GM23338 (cell line): Measurements from ENCODE around the gene COG1.

Source experiments
- CREB1 ChIP-seq: fragments of 250-450 bp; sonication (Bioruptor Pico); IDR thresholded peaks from 2 replicates; pipeline ENCODE4 v1.5.0; 2020; ENCODE audit warnings: low read depth, mild to moderate bottlenecking, moderate library complexity
- CTCF ChIP-seq, 2 experiments: fragments of 200-600 bp in 1 of 2; sonication (generic) in 1 of 2; conservative IDR thresholded peaks; 2 replicates each; pipeline versions ENCODE4 v1.5.1 to v1.6.1; 2016 to 2017; ENCODE audit warnings: antibody characterized with exemption in 2 of 2, low read depth in 2 of 2, mild to moderate bottlenecking in 2 of 2, moderate library complexity in 1 of 2
- EZH2 ChIP-seq: fragments of 200-600 bp; sonication (generic); IDR thresholded peaks from one replicate; pipeline ENCODE4 v1.8.0; 2017; ENCODE audit warnings: antibody characterized with exemption, mild to moderate bottlenecking, low read depth; ENCODE audit not compliant: unreplicated experiment
- EZH2phosphoT487 ChIP-seq: fragments of 200-600 bp; sonication (generic); IDR thresholded peaks from one replicate; pipeline ENCODE4 v1.8.1; 2018; ENCODE audit warnings: antibody characterized with exemption; ENCODE audit not compliant: unreplicated experiment
- POLR2AphosphoS5 ChIP-seq: IDR thresholded peaks from 2 replicates; pipeline ENCODE4 v1.6.1; 2016; ENCODE audit warnings: antibody characterized with exemption, low read depth
- REST ChIP-seq: IDR thresholded peaks from one replicate; pipeline ENCODE4 v1.6.1; 2018; ENCODE audit warnings: antibody characterized with exemption; ENCODE audit not compliant: unreplicated experiment
- ZNF114 ChIP-seq: fragments of 250-450 bp; sonication (Bioruptor Pico); IDR thresholded peaks from 2 replicates; pipeline ENCODE4 v1.5.0; 2020; ENCODE audit warnings: mild to moderate bottlenecking, moderate library complexity
- ZNF331 ChIP-seq: fragments of 250-450 bp; sonication (Bioruptor Pico); IDR thresholded peaks from 2 replicates; pipeline ENCODE4 v1.5.0; 2020; ENCODE audit warnings: low read depth, mild to moderate bottlenecking, moderate library complexity

GRCh38 chr17:73179878-73180277, 13.0 kb upstream of the COG1 start:
- TF ChIP-seq CTCF (conservative IDR thresholded peaks at IDR 0.05; ENCODE audit: low read depth in 2 of 2) (no peak), EZH2 (no peak), EZH2phosphoT487 (no peak), POLR2AphosphoS5 (no peak), ZNF331 (CRISPR knock-in tag) (no peak), ZNF114 (CRISPR knock-in tag) (no peak), REST (no peak), CREB1 (CRISPR knock-in tag) (no peak)
